SK-N-SH (cell line): ENCODE data around the gene MEIS2. TPM values are rescaled to one million over a fixed set of nuclear protein-coding genes. Genes with fewer than 3 reads are reported as not detected.

Experiments used
- CTCF ChIA-PET: fragments of 300-600, 350-600 bp; formaldehyde crosslinking; extraction: SDS; loops from one replicate; lab custom pipeline; 2021; lab: Yijun Ruan, JAX
- POLR2A ChIA-PET: fragments of 350-600 bp; sonication (Branson Sonifier 250); formaldehyde crosslinking; extraction: SDS; loops from one replicate; lab custom pipeline; 2020; ENCODE audit warnings: antibody characterized with exemption, inconsistent platforms; lab: Yijun Ruan, JAX
- DNase-seq: peaks from one replicate; pipeline ENCODE4 v3.0.0; 2012
- H2AFZ ChIP-seq: fragments of 200-600 bp; sonication (generic); 2 replicates; pipeline ENCODE4 v1.8.1; 2016; ENCODE audit warnings: antibody characterized with exemption, mild to moderate bottlenecking, low read depth
- H3F3A ChIP-seq: fragments of 200-600 bp; sonication (generic); replicated peaks from 2 replicates; pipeline ENCODE3; 2016; ENCODE audit warnings: antibody characterized with exemption, mild to moderate bottlenecking; ENCODE audit not compliant: insufficient read depth
- H3K27ac ChIP-seq, 2 experiments: fragments of 200-500 bp in 1 of 2; fragments of 200-600 bp in 1 of 2; sonication (Bioruptor generic) in 1 of 2; sonication (generic), shearing (Covaris generic) in 1 of 2; 2 replicates each; pipeline versions ENCODE4 v1.5.1 to v1.6.1; 2014 to 2016; ENCODE audit warnings: low read depth in 2 of 2, inconsistent platforms in 1 of 2, low read length in 1 of 2, mild to moderate bottlenecking in 1 of 2, mixed read lengths in 1 of 2
- H3K27me3 ChIP-seq: fragments of 200-600 bp; sonication (generic), shearing (Covaris generic); 2 replicates; pipeline ENCODE4 v1.6.1; 2016; ENCODE audit warnings: mixed run types; ENCODE audit not compliant: insufficient read depth
- H3K36me3 ChIP-seq, 2 experiments: fragments of 200-500 bp in 1 of 2; fragments of 200-600 bp in 1 of 2; sonication (Bioruptor generic) in 1 of 2; sonication (generic) in 1 of 2; replicated peaks in 1 of 2; 2 replicates each; pipeline versions ENCODE3 to v1.5.1; 2014 to 2016; ENCODE audit warnings: low read length in 1 of 2, mild to moderate bottlenecking in 1 of 2; ENCODE audit not compliant: insufficient read depth in 2 of 2, control insufficient read depth in 1 of 2
- H3K4me1 ChIP-seq, 2 experiments: fragments of 200-500 bp in 1 of 2; fragments of 200-600 bp in 1 of 2; sonication (Bioruptor generic) in 1 of 2; sonication (generic), shearing (Covaris generic) in 1 of 2; 2 replicates each; pipeline versions ENCODE4 v1.5.1 to v1.6.1; 2014 to 2016; ENCODE audit warnings: low read depth in 1 of 2, low read length in 1 of 2, mixed run types in 1 of 2; ENCODE audit not compliant: insufficient read depth in 2 of 2, control insufficient read depth in 1 of 2
- H3K4me2 ChIP-seq: fragments of 200-600 bp; sonication (generic), shearing (Covaris generic); 2 replicates; pipeline ENCODE4 v1.6.1; 2017; ENCODE audit warnings: mixed run types
- H3K4me3 ChIP-seq, 2 experiments: fragments of 200-500 bp in 1 of 2; fragments of 200-600 bp in 1 of 2; sonication (Bioruptor generic) in 1 of 2; sonication (generic), shearing (Covaris generic) in 1 of 2; 2 replicates each; pipeline versions ENCODE4 v1.5.1 to v1.8.1; 2014 to 2016; ENCODE audit warnings: low read depth in 2 of 2, inconsistent platforms in 1 of 2, low read length in 1 of 2, mild to moderate bottlenecking in 1 of 2, mixed read lengths in 1 of 2, moderate library complexity in 1 of 2
- H3K79me2 ChIP-seq: fragments of 200-600 bp; sonication (generic); 2 replicates; pipeline ENCODE4 v1.8.1; 2017; ENCODE audit warnings: mild to moderate bottlenecking; ENCODE audit not compliant: insufficient read depth
- H3K9ac ChIP-seq: fragments of 200-600 bp; sonication (generic); 2 replicates; pipeline ENCODE4 v1.6.1; 2017; ENCODE audit warnings: mixed run types
- H3K9me2 ChIP-seq: fragments of 200-600 bp; sonication (generic); 2 replicates; pipeline ENCODE4 v1.6.1; 2017; ENCODE audit warnings: mixed run types
- H3K9me3 ChIP-seq: fragments of 200-600 bp; sonication (generic); 2 replicates; pipeline ENCODE4 v1.6.1; 2017; ENCODE audit warnings: mixed run types, mild to moderate bottlenecking, moderate library complexity
- H4K20me1 ChIP-seq: fragments of 200-600 bp; sonication (generic); 2 replicates; pipeline ENCODE4 v1.6.1; 2017; ENCODE audit warnings: mild to moderate bottlenecking, mixed run types; ENCODE audit not compliant: insufficient read depth
- FOXJ3 ChIP-seq: sonication (generic); formaldehyde crosslinking; IDR thresholded peaks from 2 replicates; pipeline ENCODE4 v1.5.1; 2020; ENCODE audit warnings: mild to moderate bottlenecking, missing genetic modification reagents
- FOXM1 ChIP-seq: IDR thresholded peaks from 2 replicates; pipeline ENCODE4 v1.4.0; 2012; ENCODE audit warnings: low read depth, mild to moderate bottlenecking
- GABPA ChIP-seq: IDR thresholded peaks from 2 replicates; pipeline ENCODE4 v1.4.0; 2012; ENCODE audit warnings: low read depth, mild to moderate bottlenecking
- GATA2 ChIP-seq: sonication (generic); formaldehyde crosslinking; IDR thresholded peaks from 2 replicates; pipeline ENCODE4 v1.5.0; 2020; ENCODE audit warnings: mild to moderate bottlenecking, missing genetic modification reagents
- MEF2A ChIP-seq: IDR thresholded peaks from 2 replicates; pipeline ENCODE4 v1.4.0; 2012; ENCODE audit warnings: low read depth, borderline replicate concordance
- POLR2AphosphoS5 ChIP-seq: IDR thresholded peaks from 2 replicates; pipeline ENCODE4 v1.6.1; 2012; ENCODE audit warnings: low read depth, low read length
- SMC3 ChIP-seq: IDR thresholded peaks from 2 replicates; pipeline ENCODE4 v1.6.1; 2012; ENCODE audit warnings: low read depth, low read length, improper control_type of control experiment
- TCF12 ChIP-seq: IDR thresholded peaks from 2 replicates; pipeline ENCODE4 v1.4.0; 2012
- YY1 ChIP-seq: IDR thresholded peaks from 2 replicates; pipeline ENCODE4 v1.4.0; 2012; ENCODE audit warnings: low read depth, mild to moderate bottlenecking
- WGBS: methylation state at CpG from one replicate; pipeline ENCODE4 v1.1.6; 2017; ENCODE audit warnings: low lambda C conversion rate; 5-methylcytosine and 5-hydroxymethylcytosine counted together
- polyA plus RNA-seq, 3 experiments: library from polyadenylated mRNA; depleted of rRNA; stranded (reverse); fragments of >200 nt; gene quantifications; 2 replicates each; pipeline ENCODE4 v1.2.3, GENCODE V29; 2012
- TF ChIP-seq, protein P1 (sequence below): IDR thresholded peaks from 2 replicates; pipeline ENCODE4 v1.4.0; 2012; ENCODE audit warnings: low read depth, borderline replicate concordance
- TF ChIP-seq, protein P2 (sequence below): IDR thresholded peaks from 2 replicates; pipeline ENCODE4 v1.6.1; 2012; ENCODE audit warnings: mild to moderate bottlenecking, low read depth, low read length, moderate library complexity
- TF ChIP-seq, protein P3 (sequence below): IDR thresholded peaks from 2 replicates; pipeline ENCODE4 v1.4.0; 2012; ENCODE audit warnings: low read depth
- TF ChIP-seq, protein P4 (sequence below): fragments of 200-600 bp; sonication (generic); IDR thresholded peaks from 2 replicates; pipeline ENCODE4 v1.6.1; 2017; ENCODE audit warnings: antibody characterized with exemption, mild to moderate bottlenecking, moderate library complexity
- TF ChIP-seq, protein P5 (sequence below): IDR thresholded peaks from 2 replicates; pipeline ENCODE4; 2012

The MEIS2 gene
- polyA plus RNA-seq, 1 of the 3 experiments (the other 2 are of a cell fraction), result 146 TPM

DNA sequence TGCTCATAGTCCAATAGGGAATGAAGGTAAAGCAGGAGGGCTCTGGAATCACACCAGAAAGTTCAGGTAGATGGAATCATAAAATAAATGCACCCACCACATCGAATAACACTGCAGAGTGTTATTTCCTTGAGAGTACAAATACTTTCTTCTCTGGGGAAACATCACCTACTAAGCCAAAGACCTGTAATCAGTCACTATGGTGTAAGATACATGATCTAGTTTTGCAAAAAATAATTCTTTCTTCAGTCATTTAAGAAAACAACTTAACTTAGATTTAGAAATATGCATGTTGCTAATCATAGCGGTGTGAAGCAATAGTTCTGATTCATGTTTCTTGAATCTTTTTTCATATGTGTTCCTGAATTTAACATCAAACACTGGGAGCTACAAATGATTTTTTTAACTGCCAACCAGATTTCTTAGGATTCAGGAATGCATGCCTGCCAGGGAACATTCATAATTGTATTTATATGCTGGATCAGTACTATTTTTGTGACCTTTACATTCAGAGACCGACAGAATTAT lies 40.2 kb upstream of the MEIS2 start:
- ChIA-PET POLR2A (no interaction called here), CTCF (interaction anchor here (1.1 to 1.8 kb wide), 3 partner anchors 8 to 740 kb away, joined by 3 to 5 read pairs (median 3); no protein-coding TSS in a partner anchor)
- TF ChIP-seq TCF12, result no peak
- TF ChIP-seq, protein P1, sequence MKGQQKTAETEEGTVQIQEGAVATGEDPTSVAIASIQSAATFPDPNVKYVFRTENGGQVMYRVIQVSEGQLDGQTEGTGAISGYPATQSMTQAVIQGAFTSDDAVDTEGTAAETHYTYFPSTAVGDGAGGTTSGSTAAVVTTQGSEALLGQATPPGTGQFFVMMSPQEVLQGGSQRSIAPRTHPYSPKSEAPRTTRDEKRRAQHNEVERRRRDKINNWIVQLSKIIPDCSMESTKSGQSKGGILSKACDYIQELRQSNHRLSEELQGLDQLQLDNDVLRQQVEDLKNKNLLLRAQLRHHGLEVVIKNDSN, result no peak
- TF ChIP-seq, protein P2, sequence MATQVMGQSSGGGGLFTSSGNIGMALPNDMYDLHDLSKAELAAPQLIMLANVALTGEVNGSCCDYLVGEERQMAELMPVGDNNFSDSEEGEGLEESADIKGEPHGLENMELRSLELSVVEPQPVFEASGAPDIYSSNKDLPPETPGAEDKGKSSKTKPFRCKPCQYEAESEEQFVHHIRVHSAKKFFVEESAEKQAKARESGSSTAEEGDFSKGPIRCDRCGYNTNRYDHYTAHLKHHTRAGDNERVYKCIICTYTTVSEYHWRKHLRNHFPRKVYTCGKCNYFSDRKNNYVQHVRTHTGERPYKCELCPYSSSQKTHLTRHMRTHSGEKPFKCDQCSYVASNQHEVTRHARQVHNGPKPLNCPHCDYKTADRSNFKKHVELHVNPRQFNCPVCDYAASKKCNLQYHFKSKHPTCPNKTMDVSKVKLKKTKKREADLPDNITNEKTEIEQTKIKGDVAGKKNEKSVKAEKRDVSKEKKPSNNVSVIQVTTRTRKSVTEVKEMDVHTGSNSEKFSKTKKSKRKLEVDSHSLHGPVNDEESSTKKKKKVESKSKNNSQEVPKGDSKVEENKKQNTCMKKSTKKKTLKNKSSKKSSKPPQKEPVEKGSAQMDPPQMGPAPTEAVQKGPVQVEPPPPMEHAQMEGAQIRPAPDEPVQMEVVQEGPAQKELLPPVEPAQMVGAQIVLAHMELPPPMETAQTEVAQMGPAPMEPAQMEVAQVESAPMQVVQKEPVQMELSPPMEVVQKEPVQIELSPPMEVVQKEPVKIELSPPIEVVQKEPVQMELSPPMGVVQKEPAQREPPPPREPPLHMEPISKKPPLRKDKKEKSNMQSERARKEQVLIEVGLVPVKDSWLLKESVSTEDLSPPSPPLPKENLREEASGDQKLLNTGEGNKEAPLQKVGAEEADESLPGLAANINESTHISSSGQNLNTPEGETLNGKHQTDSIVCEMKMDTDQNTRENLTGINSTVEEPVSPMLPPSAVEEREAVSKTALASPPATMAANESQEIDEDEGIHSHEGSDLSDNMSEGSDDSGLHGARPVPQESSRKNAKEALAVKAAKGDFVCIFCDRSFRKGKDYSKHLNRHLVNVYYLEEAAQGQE, result no peak
- TF ChIP-seq POLR2AphosphoS5, result no peak
- no peak for TF ChIP-seq MEF2A
- TF ChIP-seq, protein P3, sequence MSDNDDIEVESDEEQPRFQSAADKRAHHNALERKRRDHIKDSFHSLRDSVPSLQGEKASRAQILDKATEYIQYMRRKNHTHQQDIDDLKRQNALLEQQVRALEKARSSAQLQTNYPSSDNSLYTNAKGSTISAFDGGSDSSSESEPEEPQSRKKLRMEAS, result no peak
- TF ChIP-seq, protein P4, sequence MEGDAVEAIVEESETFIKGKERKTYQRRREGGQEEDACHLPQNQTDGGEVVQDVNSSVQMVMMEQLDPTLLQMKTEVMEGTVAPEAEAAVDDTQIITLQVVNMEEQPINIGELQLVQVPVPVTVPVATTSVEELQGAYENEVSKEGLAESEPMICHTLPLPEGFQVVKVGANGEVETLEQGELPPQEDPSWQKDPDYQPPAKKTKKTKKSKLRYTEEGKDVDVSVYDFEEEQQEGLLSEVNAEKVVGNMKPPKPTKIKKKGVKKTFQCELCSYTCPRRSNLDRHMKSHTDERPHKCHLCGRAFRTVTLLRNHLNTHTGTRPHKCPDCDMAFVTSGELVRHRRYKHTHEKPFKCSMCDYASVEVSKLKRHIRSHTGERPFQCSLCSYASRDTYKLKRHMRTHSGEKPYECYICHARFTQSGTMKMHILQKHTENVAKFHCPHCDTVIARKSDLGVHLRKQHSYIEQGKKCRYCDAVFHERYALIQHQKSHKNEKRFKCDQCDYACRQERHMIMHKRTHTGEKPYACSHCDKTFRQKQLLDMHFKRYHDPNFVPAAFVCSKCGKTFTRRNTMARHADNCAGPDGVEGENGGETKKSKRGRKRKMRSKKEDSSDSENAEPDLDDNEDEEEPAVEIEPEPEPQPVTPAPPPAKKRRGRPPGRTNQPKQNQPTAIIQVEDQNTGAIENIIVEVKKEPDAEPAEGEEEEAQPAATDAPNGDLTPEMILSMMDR, result no peak
- TF ChIP-seq FOXJ3 (CRISPR knock-in tag), result no peak
- no peak for TF ChIP-seq GABPA
- TF ChIP-seq GATA2 (CRISPR knock-in tag), result no peak
- no peak for TF ChIP-seq FOXM1
- TF ChIP-seq SMC3, result no peak
- TF ChIP-seq, protein P5, sequence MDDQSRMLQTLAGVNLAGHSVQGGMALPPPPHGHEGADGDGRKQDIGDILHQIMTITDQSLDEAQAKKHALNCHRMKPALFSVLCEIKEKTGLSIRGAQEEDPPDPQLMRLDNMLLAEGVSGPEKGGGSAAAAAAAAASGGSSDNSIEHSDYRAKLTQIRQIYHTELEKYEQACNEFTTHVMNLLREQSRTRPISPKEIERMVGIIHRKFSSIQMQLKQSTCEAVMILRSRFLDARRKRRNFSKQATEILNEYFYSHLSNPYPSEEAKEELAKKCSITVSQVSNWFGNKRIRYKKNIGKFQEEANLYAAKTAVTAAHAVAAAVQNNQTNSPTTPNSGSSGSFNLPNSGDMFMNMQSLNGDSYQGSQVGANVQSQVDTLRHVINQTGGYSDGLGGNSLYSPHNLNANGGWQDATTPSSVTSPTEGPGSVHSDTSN, result no peak
- TF ChIP-seq YY1, result no peak
- no peak overlapping the region for H3K4me2 ChIP-seq
- H3K9me3 ChIP-seq, result no peaks in the 10 kb centered on the region
- H3K79me2 ChIP-seq, result no peaks in the 10 kb centered on the region
- whole genome bisulfite sequencing, result 72% methylated on average over 3 of the region's 3 CpGs
- no peak for DNase-seq
- no peak overlapping the region for H3K9ac ChIP-seq
- H3K4me1 ChIP-seq, result peaks cover 0 to 5% of the 10 kb centered on the region in 2 experiments; a peak in 1 of 4 replicates
- peaks cover 12% of the 10 kb centered on the region for H3F3A ChIP-seq
- no peak overlapping the region; the same call in 1 of the 2 replicates for H2AFZ ChIP-seq
- H3K4me3 ChIP-seq, result no peak overlapping the region
- H3K9me2 ChIP-seq, result no peaks in the 10 kb centered on the region
- H3K27ac ChIP-seq, result no peak overlapping the region
- no peaks in the 10 kb centered on the region for H3K27me3 ChIP-seq
- H3K36me3 ChIP-seq, result no peaks in the 10 kb centered on the region
- no peaks in the 10 kb centered on the region for H4K20me1 ChIP-seq
